ENCODE results near the gene ZBTB7C. TPM values are rescaled to one million over a fixed set of nuclear protein-coding genes. Genes with fewer than 3 reads are reported as not detected.

The ZBTB7C gene
- total and polyA plus RNA-seq, 2 of the 8 experiments (the other 6 are each of a cell fraction or from before 2014, with no cell fraction given) = 0.15 to 0.45 TPM

- H2AFZ ChIP-seq (ENCODE audit: low read length) = no peak overlapping the region
- POLR2A ChIA-PET (ENCODE audit: partially characterized antibody) = interaction anchor here (1.1 kb wide), 1 partner anchor 22 kb away, joined by 3 read pairs; no protein-coding TSS in a partner anchor
- H3K27ac ChIP-seq (ENCODE audit: low read depth, low read length) = no peak overlapping the region
- H2BK5ac ChIP-seq (ENCODE audit: low read depth, low read length) = no peak overlapping the region
- no peak overlapping the region for H2BK20ac ChIP-seq (ENCODE audit: low read length)
- WGBS, 2 experiments (ENCODE audit: extremely low coverage in 1 of 2, insufficient coverage in 1 of 2, insufficient read length in 1 of 2, insufficient replicate concordance in 2 of 2, low coverage in 1 of 2, low lambda C conversion rate in 2 of 2, missing lambda C conversion rate in 1 of 2) = 88% methylated on average over 7 of the region's 7 CpGs; no CpG with 5 or more reads in 1 of the 2 experiments
- H4K8ac ChIP-seq (ENCODE audit: extremely low read depth, insufficient read depth, low read length) = no peak overlapping the region
- no peaks in the 10 kb centered on the region; a peak in 1 of 8 replicates for H3K36me3 ChIP-seq (ENCODE audit: control insufficient read depth in 2 of 4, insufficient read depth in 4 of 4, low read length in 3 of 4)
- no peak overlapping the region for H2BK120ac ChIP-seq (replicated peaks; ENCODE audit: low read depth, low read length)
- H3K9ac ChIP-seq (replicated peaks in 1 of 4; ENCODE audit: extremely low read depth in 1 of 4, low read depth in 3 of 4, low read length in 3 of 4) = no peak overlapping the region
- no peaks in the 10 kb centered on the region for H3K79me1 ChIP-seq (ENCODE audit: low read depth, low read length)
- H3K56ac ChIP-seq (replicated peaks; ENCODE audit: insufficient read length, low read depth, low read length) = no peak overlapping the region
- CTCF ChIA-PET (ENCODE audit: partially characterized antibody) = interaction anchor here (0.6 to 6.6 kb wide), 6 partner anchors 9 to 231 kb away, joined by 3 to 59 read pairs (median 4); no protein-coding TSS in a partner anchor
- H2BK12ac ChIP-seq (ENCODE audit: low read depth, low read length) = no peak overlapping the region
- H3K79me2 ChIP-seq (ENCODE audit: control insufficient read depth in 1 of 2, insufficient read depth in 2 of 2, low read length in 2 of 2) = no peaks in the 10 kb centered on the region
- H3K23ac ChIP-seq (ENCODE audit: insufficient read length) = no peak overlapping the region
- H4K20me1 ChIP-seq (replicated peaks in 1 of 2; ENCODE audit: control insufficient read depth in 1 of 2, insufficient read depth in 2 of 2, low read length in 2 of 2) = no peaks in the 10 kb centered on the region
- H3K9me3 ChIP-seq (ENCODE audit: insufficient read depth in 2 of 2, low read depth in 1 of 2, low read length in 1 of 2) = no peaks in the 10 kb centered on the region
- no peak overlapping the region for H2BK15ac ChIP-seq (ENCODE audit: low read length)
- no peak overlapping the region for H3K4me2 ChIP-seq (ENCODE audit: insufficient read depth in 1 of 2, low read depth in 2 of 2, low read length in 2 of 2)
- H2AK5ac ChIP-seq (ENCODE audit: low read depth, low read length) = no peak overlapping the region
- no peak overlapping the region for H4K91ac ChIP-seq (replicated peaks; ENCODE audit: insufficient read length, low read length)
- H3K4me1 ChIP-seq (replicated peaks in 1 of 4; ENCODE audit: control insufficient read depth in 3 of 4, insufficient read depth in 4 of 4, low read length in 3 of 4) = peaks cover 0 to 10% (median 6%) of the 10 kb centered on the region in 4 experiments; a peak in 4 of 7 replicates
- no peak overlapping the region for H4K5ac ChIP-seq (ENCODE audit: insufficient read length, low read depth, low read length)
- no peak for FAIRE-seq
- no peaks in the 10 kb centered on the region for H3K27me3 ChIP-seq (replicated peaks in 1 of 4; ENCODE audit: control insufficient read depth in 3 of 4, extremely low read depth in 1 of 4, insufficient read depth in 3 of 4, low read length in 3 of 4)
- no peak overlapping the region for H3K4ac ChIP-seq (replicated peaks; ENCODE audit: insufficient read length, low read depth, low read length)
- H3K14ac ChIP-seq (ENCODE audit: insufficient read length) = no peak overlapping the region
- DNase-seq (ENCODE audit: low read depth in 1 of 2, low spot score in 2 of 2) = no peak
- H3K4me3 ChIP-seq (ENCODE audit: extremely low read depth in 1 of 4, insufficient read depth in 2 of 4, low read depth in 3 of 4, low read length in 4 of 4) = no peak overlapping the region
- H3K23me2 ChIP-seq (ENCODE audit: low read depth, low read length) = no peaks in the 10 kb centered on the region
- no peak overlapping the region for H3K18ac ChIP-seq (ENCODE audit: extremely low read depth, low read length)
- TF ChIP-seq EP300 (IDR thresholded peaks at IDR 0.05; ENCODE audit: borderline replicate concordance in 1 of 2, low read depth in 2 of 2, low read length in 2 of 2) (no peak), CBX5 (IDR thresholded peaks at IDR 0.05; ENCODE audit: low read depth, low read length) (no peak), SRF (IDR thresholded peaks at IDR 0.05; ENCODE audit: low read depth, low read length) (no peak), GTF2F1 (IDR thresholded peaks at IDR 0.05; ENCODE audit: borderline replicate concordance, low read depth, low read length) (no peak)
Measured at GRCh38 chr18:47985866-47986265, 423.3 kb downstream of the ZBTB7C start.
